ENCODE results near the gene PIM3. TPM values are rescaled to one million over a fixed set of nuclear protein-coding genes. Genes with fewer than 3 reads are reported as not detected.

PIM3 gene
- total RNA-seq, 1 experiment from 2014 or later: 42.9 TPM

DNA sequence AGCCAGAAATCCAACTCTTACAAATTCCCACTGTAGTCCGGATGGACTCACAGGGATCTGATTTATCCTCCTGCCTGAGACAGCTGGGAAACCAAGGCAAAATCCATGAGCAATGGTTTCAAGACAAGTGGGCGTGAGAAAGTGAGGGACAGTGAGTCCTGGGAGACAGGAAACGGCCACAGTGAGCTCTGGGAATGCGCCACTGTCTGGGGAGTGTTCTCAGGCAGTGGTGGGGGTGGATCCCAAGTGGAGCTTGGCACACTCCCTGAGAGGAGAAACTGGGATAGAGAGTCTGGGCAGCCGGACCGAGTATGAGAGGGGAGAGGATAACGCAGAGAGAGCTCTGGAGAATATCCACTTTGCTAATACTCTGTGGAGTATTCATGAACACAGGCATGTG, 42.2 kb downstream of the PIM3 start (continued):
- TF ChIP-seq, protein P1, sequence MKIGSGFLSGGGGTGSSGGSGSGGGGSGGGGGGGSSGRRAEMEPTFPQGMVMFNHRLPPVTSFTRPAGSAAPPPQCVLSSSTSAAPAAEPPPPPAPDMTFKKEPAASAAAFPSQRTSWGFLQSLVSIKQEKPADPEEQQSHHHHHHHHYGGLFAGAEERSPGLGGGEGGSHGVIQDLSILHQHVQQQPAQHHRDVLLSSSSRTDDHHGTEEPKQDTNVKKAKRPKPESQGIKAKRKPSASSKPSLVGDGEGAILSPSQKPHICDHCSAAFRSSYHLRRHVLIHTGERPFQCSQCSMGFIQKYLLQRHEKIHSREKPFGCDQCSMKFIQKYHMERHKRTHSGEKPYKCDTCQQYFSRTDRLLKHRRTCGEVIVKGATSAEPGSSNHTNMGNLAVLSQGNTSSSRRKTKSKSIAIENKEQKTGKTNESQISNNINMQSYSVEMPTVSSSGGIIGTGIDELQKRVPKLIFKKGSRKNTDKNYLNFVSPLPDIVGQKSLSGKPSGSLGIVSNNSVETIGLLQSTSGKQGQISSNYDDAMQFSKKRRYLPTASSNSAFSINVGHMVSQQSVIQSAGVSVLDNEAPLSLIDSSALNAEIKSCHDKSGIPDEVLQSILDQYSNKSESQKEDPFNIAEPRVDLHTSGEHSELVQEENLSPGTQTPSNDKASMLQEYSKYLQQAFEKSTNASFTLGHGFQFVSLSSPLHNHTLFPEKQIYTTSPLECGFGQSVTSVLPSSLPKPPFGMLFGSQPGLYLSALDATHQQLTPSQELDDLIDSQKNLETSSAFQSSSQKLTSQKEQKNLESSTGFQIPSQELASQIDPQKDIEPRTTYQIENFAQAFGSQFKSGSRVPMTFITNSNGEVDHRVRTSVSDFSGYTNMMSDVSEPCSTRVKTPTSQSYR (CRISPR knock-in tag; IDR thresholded peaks at IDR 0.05): no peak
- TF ChIP-seq OVOL2 (CRISPR knock-in tag; IDR thresholded peaks at IDR 0.05; ENCODE audit: borderline replicate concordance) (no peak), HMGA2 (CRISPR knock-in tag; IDR thresholded peaks at IDR 0.05) (no peak)
- TF ChIP-seq, protein P2, sequence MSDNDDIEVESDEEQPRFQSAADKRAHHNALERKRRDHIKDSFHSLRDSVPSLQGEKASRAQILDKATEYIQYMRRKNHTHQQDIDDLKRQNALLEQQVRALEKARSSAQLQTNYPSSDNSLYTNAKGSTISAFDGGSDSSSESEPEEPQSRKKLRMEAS (CRISPR knock-in tag; IDR thresholded peaks at IDR 0.05): no peak
- TF ChIP-seq, protein P3, sequence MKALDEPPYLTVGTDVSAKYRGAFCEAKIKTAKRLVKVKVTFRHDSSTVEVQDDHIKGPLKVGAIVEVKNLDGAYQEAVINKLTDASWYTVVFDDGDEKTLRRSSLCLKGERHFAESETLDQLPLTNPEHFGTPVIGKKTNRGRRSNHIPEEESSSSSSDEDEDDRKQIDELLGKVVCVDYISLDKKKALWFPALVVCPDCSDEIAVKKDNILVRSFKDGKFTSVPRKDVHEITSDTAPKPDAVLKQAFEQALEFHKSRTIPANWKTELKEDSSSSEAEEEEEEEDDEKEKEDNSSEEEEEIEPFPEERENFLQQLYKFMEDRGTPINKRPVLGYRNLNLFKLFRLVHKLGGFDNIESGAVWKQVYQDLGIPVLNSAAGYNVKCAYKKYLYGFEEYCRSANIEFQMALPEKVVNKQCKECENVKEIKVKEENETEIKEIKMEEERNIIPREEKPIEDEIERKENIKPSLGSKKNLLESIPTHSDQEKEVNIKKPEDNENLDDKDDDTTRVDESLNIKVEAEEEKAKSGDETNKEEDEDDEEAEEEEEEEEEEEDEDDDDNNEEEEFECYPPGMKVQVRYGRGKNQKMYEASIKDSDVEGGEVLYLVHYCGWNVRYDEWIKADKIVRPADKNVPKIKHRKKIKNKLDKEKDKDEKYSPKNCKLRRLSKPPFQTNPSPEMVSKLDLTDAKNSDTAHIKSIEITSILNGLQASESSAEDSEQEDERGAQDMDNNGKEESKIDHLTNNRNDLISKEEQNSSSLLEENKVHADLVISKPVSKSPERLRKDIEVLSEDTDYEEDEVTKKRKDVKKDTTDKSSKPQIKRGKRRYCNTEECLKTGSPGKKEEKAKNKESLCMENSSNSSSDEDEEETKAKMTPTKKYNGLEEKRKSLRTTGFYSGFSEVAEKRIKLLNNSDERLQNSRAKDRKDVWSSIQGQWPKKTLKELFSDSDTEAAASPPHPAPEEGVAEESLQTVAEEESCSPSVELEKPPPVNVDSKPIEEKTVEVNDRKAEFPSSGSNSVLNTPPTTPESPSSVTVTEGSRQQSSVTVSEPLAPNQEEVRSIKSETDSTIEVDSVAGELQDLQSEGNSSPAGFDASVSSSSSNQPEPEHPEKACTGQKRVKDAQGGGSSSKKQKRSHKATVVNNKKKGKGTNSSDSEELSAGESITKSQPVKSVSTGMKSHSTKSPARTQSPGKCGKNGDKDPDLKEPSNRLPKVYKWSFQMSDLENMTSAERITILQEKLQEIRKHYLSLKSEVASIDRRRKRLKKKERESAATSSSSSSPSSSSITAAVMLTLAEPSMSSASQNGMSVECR (CRISPR knock-in tag; IDR thresholded peaks at IDR 0.05; ENCODE audit: borderline replicate concordance): no peak
- TF ChIP-seq, protein P4, sequence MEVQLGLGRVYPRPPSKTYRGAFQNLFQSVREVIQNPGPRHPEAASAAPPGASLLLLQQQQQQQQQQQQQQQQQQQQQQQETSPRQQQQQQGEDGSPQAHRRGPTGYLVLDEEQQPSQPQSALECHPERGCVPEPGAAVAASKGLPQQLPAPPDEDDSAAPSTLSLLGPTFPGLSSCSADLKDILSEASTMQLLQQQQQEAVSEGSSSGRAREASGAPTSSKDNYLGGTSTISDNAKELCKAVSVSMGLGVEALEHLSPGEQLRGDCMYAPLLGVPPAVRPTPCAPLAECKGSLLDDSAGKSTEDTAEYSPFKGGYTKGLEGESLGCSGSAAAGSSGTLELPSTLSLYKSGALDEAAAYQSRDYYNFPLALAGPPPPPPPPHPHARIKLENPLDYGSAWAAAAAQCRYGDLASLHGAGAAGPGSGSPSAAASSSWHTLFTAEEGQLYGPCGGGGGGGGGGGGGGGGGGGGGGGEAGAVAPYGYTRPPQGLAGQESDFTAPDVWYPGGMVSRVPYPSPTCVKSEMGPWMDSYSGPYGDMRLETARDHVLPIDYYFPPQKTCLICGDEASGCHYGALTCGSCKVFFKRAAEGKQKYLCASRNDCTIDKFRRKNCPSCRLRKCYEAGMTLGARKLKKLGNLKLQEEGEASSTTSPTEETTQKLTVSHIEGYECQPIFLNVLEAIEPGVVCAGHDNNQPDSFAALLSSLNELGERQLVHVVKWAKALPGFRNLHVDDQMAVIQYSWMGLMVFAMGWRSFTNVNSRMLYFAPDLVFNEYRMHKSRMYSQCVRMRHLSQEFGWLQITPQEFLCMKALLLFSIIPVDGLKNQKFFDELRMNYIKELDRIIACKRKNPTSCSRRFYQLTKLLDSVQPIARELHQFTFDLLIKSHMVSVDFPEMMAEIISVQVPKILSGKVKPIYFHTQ (CRISPR knock-in tag; IDR thresholded peaks at IDR 0.05): no peak
- TF ChIP-seq, protein P5, sequence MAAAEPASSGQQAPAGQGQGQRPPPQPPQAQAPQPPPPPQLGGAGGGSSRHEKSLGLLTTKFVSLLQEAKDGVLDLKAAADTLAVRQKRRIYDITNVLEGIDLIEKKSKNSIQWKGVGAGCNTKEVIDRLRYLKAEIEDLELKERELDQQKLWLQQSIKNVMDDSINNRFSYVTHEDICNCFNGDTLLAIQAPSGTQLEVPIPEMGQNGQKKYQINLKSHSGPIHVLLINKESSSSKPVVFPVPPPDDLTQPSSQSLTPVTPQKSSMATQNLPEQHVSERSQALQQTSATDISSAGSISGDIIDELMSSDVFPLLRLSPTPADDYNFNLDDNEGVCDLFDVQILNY (CRISPR knock-in tag; IDR thresholded peaks at IDR 0.05): no peak

DNA sequence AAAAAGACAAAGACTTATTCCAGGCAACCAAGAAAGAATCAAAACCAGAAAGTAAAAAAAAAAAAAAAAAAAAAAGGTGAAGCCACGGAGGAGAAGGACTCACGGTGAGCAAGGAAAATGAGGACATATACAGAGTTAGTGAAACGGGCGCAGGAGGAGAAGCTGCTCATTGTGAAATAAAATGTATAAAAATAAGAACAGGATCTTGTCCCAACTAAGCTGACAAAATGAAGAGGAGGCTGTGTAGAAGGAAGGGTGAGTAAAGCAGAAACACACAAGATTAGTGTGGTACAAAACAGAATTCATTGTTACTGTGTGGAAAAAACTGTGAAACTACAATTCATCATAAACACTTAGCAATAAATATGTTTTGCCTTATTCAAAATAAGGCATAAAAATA, 44.3 kb downstream of the PIM3 start:
- H3K4me3 Mint-ChIP-seq: no peak overlapping the region
- no peak overlapping the region for H3K27ac Mint-ChIP-seq
- POLR2A ChIA-PET: no interaction called here
- H3K27me3 Mint-ChIP-seq (ENCODE audit: low read depth): peaks cover 23% of the 10 kb centered on the region
- no peak for DNase-seq (ENCODE audit: low spot score)
- no peaks in the 10 kb centered on the region for H3K36me3 Mint-ChIP-seq
- no peaks in the 10 kb centered on the region for H3K9me3 Mint-ChIP-seq
- TF ChIP-seq GABPB1 (CRISPR knock-in tag; IDR thresholded peaks at IDR 0.05): no peak
- TF ChIP-seq RORB (CRISPR knock-in tag; IDR thresholded peaks at IDR 0.05): no peak
- TF ChIP-seq, protein P6, sequence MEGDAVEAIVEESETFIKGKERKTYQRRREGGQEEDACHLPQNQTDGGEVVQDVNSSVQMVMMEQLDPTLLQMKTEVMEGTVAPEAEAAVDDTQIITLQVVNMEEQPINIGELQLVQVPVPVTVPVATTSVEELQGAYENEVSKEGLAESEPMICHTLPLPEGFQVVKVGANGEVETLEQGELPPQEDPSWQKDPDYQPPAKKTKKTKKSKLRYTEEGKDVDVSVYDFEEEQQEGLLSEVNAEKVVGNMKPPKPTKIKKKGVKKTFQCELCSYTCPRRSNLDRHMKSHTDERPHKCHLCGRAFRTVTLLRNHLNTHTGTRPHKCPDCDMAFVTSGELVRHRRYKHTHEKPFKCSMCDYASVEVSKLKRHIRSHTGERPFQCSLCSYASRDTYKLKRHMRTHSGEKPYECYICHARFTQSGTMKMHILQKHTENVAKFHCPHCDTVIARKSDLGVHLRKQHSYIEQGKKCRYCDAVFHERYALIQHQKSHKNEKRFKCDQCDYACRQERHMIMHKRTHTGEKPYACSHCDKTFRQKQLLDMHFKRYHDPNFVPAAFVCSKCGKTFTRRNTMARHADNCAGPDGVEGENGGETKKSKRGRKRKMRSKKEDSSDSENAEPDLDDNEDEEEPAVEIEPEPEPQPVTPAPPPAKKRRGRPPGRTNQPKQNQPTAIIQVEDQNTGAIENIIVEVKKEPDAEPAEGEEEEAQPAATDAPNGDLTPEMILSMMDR (IDR thresholded peaks at IDR 0.05): no peak
- TF ChIP-seq, protein P7, sequence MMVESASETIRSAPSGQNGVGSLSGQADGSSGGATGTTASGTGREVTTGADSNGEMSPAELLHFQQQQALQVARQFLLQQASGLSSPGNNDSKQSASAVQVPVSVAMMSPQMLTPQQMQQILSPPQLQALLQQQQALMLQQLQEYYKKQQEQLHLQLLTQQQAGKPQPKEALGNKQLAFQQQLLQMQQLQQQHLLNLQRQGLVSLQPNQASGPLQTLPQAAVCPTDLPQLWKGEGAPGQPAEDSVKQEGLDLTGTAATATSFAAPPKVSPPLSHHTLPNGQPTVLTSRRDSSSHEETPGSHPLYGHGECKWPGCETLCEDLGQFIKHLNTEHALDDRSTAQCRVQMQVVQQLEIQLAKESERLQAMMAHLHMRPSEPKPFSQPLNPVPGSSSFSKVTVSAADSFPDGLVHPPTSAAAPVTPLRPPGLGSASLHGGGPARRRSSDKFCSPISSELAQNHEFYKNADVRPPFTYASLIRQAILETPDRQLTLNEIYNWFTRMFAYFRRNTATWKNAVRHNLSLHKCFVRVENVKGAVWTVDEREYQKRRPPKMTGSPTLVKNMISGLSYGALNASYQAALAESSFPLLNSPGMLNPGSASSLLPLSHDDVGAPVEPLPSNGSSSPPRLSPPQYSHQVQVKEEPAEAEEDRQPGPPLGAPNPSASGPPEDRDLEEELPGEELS (CRISPR knock-in tag; IDR thresholded peaks at IDR 0.05): no peak
- TF ChIP-seq, protein P8, sequence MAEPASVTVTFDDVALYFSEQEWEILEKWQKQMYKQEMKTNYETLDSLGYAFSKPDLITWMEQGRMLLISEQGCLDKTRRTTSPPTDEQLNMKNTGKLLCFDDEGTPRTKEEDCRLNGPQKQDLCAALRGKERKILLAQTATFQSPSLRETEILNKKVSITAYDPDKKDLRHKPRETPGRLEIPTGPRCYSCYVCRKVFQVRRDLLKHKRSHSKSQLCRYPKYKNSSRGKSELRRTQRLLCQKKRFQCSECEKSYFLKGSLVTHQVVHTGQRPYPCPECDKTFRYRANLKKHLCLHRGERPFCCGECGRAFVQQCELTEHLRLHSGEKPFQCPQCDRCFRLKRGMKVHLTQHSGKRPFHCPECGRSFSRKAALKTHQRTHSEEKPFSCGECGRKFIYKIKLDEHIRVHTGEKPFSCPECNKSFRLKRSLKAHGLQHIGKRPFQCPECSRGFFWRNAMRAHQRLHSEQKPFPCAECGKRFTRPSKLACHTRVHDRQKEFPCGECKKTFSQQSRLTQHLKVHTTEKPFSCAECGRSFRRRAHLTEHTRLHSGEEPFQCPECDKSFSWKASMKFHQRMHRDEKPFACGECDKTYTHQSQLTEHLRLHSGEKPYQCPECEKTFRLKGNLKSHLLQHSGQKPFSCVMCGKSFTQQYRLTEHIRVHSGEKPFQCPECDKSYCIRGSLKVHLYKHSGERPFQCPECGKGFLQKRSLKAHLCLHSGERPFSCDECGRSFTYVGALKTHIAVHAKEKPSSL (CRISPR knock-in tag; conservative IDR thresholded peaks at IDR 0.05): no peak
- no peak for TF ChIP-seq SOX15 (CRISPR knock-in tag; IDR thresholded peaks at IDR 0.05)
- TF ChIP-seq, protein P9, sequence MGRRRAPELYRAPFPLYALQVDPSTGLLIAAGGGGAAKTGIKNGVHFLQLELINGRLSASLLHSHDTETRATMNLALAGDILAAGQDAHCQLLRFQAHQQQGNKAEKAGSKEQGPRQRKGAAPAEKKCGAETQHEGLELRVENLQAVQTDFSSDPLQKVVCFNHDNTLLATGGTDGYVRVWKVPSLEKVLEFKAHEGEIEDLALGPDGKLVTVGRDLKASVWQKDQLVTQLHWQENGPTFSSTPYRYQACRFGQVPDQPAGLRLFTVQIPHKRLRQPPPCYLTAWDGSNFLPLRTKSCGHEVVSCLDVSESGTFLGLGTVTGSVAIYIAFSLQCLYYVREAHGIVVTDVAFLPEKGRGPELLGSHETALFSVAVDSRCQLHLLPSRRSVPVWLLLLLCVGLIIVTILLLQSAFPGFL (CRISPR knock-in tag; IDR thresholded peaks at IDR 0.05; ENCODE audit: borderline replicate concordance): no peak
- TF ChIP-seq ETV6 (CRISPR knock-in tag; IDR thresholded peaks at IDR 0.05): no peak
- no peak for TF ChIP-seq ZNF423 (CRISPR knock-in tag; IDR thresholded peaks at IDR 0.05)
- peaks cover 3% of the 10 kb centered on the region; the same call in 1 of the 2 replicates for H3K4me1 Mint-ChIP-seq
- CTCF ChIA-PET: interaction anchor here (0.8 to 0.9 kb wide), 2 partner anchors 12 to 26 kb away, joined by 3 read pairs; no protein-coding TSS in a partner anchor
- ATAC-seq: no peak
